GM23338 (cell line): ENCODE data around the gene GLCE. TPM values are rescaled to one million over a fixed set of nuclear protein-coding genes. Genes with fewer than 3 reads are reported as not detected.
A peak's percentile ranks its signal among the peaks of the same experiment; 100 is the strongest.

ENCODE experiments used
- ATAC-seq: fragments of 200-7000 bp; cut with Tn5 transposase; 3 replicates; pipeline ENCODE4 v1.9.1; 2020
- DNase-seq: peaks from one replicate; pipeline ENCODE4 v3.0.0-alpha.2; 2015; ENCODE audit warnings: low spot score
- H2AFZ ChIP-seq: fragments of 200-600 bp; sonication (generic); 2 replicates; pipeline ENCODE4 v1.8.0; 2016; ENCODE audit warnings: antibody characterized with exemption, mild to moderate bottlenecking, moderate library complexity
- H3F3A ChIP-seq: fragments of 200-600 bp; sonication (generic); replicated peaks from 2 replicates; pipeline ENCODE4 v1.8.0; 2017; ENCODE audit warnings: antibody characterized with exemption, mixed run types, low read depth
- H3K27ac ChIP-seq: fragments of 200-600 bp; sonication (generic); 2 replicates; pipeline ENCODE4 v1.6.1; 2016; ENCODE audit warnings: low read depth
- H3K27me3 ChIP-seq: fragments of 200-600 bp; sonication (generic); 2 replicates; pipeline ENCODE4 v1.8.0; 2016; ENCODE audit warnings: mild to moderate bottlenecking, mixed run types, moderate library complexity; ENCODE audit not compliant: insufficient read depth
- H3K36me3 ChIP-seq: fragments of 200-600 bp; sonication (generic); 2 replicates; pipeline ENCODE4 v1.8.0; 2016; ENCODE audit warnings: mild to moderate bottlenecking; ENCODE audit not compliant: insufficient read depth
- H3K4me1 ChIP-seq: fragments of 200-600 bp; sonication (generic); 2 replicates; pipeline ENCODE4 v1.8.0; 2016; ENCODE audit warnings: mild to moderate bottlenecking, moderate library complexity; ENCODE audit not compliant: insufficient read depth
- H3K4me2 ChIP-seq: fragments of 200-600 bp; sonication (generic); 2 replicates; pipeline ENCODE4 v1.7.1; 2017; ENCODE audit warnings: mixed run types
- H3K4me3 ChIP-seq: fragments of 200-600 bp; sonication (generic); 2 replicates; pipeline ENCODE4 v1.6.1; 2016; ENCODE audit warnings: mixed run types
- H3K79me2 ChIP-seq: fragments of 200-600 bp; sonication (generic); replicated peaks from 2 replicates; pipeline ENCODE4 v1.8.0; 2017; ENCODE audit warnings: mild to moderate bottlenecking; ENCODE audit not compliant: insufficient read depth
- H3K9me2 ChIP-seq: fragments of 200-600 bp; sonication (generic); 2 replicates; pipeline ENCODE4 v1.8.0; 2017; ENCODE audit not compliant: insufficient read depth
- H4K20me1 ChIP-seq: fragments of 200-600 bp; sonication (generic); replicated peaks from 2 replicates; pipeline ENCODE4 v1.8.0; 2017; ENCODE audit warnings: mild to moderate bottlenecking; ENCODE audit not compliant: insufficient read depth
- H3K27ac Mint-ChIP-seq: 2 replicates; pipeline ENCODE4 v1.8.0; 2020; ENCODE audit warnings: inconsistent platforms, mild to moderate bottlenecking, moderate library complexity, mixed read lengths
- H3K27me3 Mint-ChIP-seq: 3 replicates; pipeline ENCODE4 v1.8.0; 2022; ENCODE audit warnings: low read depth, mild to moderate bottlenecking, moderate library complexity, mixed read lengths, inconsistent platforms; ENCODE audit not compliant: insufficient read depth, poor library complexity
- H3K36me3 Mint-ChIP-seq: 3 replicates; pipeline ENCODE4 v1.8.0; 2021; ENCODE audit warnings: low read depth, mild to moderate bottlenecking, inconsistent platforms, moderate library complexity, mixed read lengths
- H3K4me1 Mint-ChIP-seq: 3 replicates; pipeline ENCODE4 v1.8.0; 2020; ENCODE audit warnings: mild to moderate bottlenecking, inconsistent platforms, mixed read lengths
- H3K4me3 Mint-ChIP-seq: 3 replicates; pipeline ENCODE4 v1.8.0; 2021; ENCODE audit warnings: moderate library complexity, mild to moderate bottlenecking, inconsistent platforms, mixed read lengths
- H3K9me3 Mint-ChIP-seq: 3 replicates; pipeline ENCODE4 v1.8.0; 2020; ENCODE audit warnings: moderate library complexity, mild to moderate bottlenecking, inconsistent platforms, mixed read lengths
- CREB1 ChIP-seq: fragments of 250-450 bp; sonication (Bioruptor Pico); IDR thresholded peaks from 2 replicates; pipeline ENCODE4 v1.5.0; 2020; ENCODE audit warnings: low read depth, mild to moderate bottlenecking, moderate library complexity
- CTCF ChIP-seq, 2 experiments: fragments of 200-600 bp in 1 of 2; sonication (generic) in 1 of 2; conservative IDR thresholded peaks; 2 replicates each; pipeline versions ENCODE4 v1.5.1 to v1.6.1; 2016 to 2017; ENCODE audit warnings: antibody characterized with exemption in 2 of 2, low read depth in 2 of 2, mild to moderate bottlenecking in 2 of 2, moderate library complexity in 1 of 2
- EZH2 ChIP-seq: fragments of 200-600 bp; sonication (generic); IDR thresholded peaks from one replicate; pipeline ENCODE4 v1.8.0; 2017; ENCODE audit warnings: antibody characterized with exemption, mild to moderate bottlenecking, low read depth; ENCODE audit not compliant: unreplicated experiment
- EZH2phosphoT487 ChIP-seq: fragments of 200-600 bp; sonication (generic); IDR thresholded peaks from one replicate; pipeline ENCODE4 v1.8.1; 2018; ENCODE audit warnings: antibody characterized with exemption; ENCODE audit not compliant: unreplicated experiment
- JUNB ChIP-seq: IDR thresholded peaks from one replicate; pipeline ENCODE4 v1.6.1; 2016; ENCODE audit warnings: antibody characterized with exemption; ENCODE audit not compliant: unreplicated experiment
- NANOG ChIP-seq: IDR thresholded peaks from 2 replicates; pipeline ENCODE4 v1.6.1; 2016; ENCODE audit warnings: antibody characterized with exemption, borderline replicate concordance
- POLR2AphosphoS5 ChIP-seq: IDR thresholded peaks from 2 replicates; pipeline ENCODE4 v1.6.1; 2016; ENCODE audit warnings: antibody characterized with exemption, low read depth
- STAT1 ChIP-seq: IDR thresholded peaks from one replicate; pipeline ENCODE4 v1.6.1; 2016; ENCODE audit warnings: antibody characterized with exemption; ENCODE audit not compliant: unreplicated experiment
- ZNF114 ChIP-seq: fragments of 250-450 bp; sonication (Bioruptor Pico); IDR thresholded peaks from 2 replicates; pipeline ENCODE4 v1.5.0; 2020; ENCODE audit warnings: mild to moderate bottlenecking, moderate library complexity
- ZNF331 ChIP-seq: fragments of 250-450 bp; sonication (Bioruptor Pico); IDR thresholded peaks from 2 replicates; pipeline ENCODE4 v1.5.0; 2020; ENCODE audit warnings: low read depth, mild to moderate bottlenecking, moderate library complexity
- polyA plus RNA-seq: library from polyadenylated mRNA; unstranded; fragments of >200 nt; fragmentation: Nextera tagmentation; extraction: Ambion mirVana; gene quantifications from 2 replicates; pipeline ENCODE4 v1.2.1, GENCODE V29; 2016
- total RNA-seq: library from RNA; depleted of rRNA; stranded (reverse); fragments of >200 nt; shearing (Covaris generic); gene quantifications from 2 replicates; pipeline ENCODE4 v1.2.3, GENCODE V29; 2014
- TF ChIP-seq, protein P1 (sequence below): fragments of 250-450 bp; sonication (Bioruptor Pico); IDR thresholded peaks from 2 replicates; pipeline ENCODE4 v1.5.0; 2020; ENCODE audit warnings: mild to moderate bottlenecking, moderate library complexity

GLCE gene
- total and polyA plus RNA-seq, 2 experiments from 2014 or later, result 7.5 to 15.5 TPM

DNA sequence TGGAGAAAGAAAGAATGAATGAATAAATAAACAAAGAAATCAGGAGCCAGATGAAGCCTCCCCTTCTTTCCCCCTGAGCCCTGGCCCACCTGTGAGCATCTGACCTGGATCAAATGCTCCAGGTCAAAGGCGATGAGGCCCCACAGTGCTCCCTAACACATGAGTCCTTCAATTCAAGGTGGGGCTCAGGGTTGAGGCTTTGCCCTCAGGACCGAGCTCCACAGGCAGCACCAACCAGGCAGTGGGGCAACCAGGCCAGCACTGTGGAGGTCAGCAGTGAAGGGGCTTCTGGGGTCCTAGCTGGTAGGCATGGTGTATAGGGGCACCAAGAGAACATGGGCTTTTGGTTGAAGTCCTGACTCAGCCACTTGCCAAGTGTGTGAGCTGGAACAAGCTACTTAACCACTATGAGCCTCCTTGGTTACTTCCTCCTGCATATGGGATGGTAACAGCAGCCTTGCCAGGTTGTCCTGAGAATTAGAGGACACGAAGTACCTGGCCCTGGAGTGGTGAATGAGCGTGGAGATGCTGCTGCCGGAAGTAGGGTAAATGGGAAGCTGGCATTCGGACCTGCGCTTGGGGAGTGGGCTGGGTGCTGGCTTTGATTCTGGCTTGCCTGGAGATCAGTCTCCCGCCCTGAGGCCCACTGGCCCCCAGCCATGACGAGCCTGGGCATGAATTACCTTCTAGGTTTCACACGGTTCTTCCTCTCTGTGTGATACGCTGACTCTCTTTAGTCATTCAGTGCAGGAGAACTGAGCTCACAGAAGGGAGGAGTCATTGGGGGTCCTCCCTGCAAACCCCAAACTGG is 128.3 kb downstream of the GLCE start:
- Mint-ChIP-seq H3K4me3 (no peak overlapping the region), H3K9me3 (no peaks in the 10 kb centered on the region), H3K27ac (no peak overlapping the region), H3K36me3 (no peaks in the 10 kb centered on the region), H3K27me3 (no peaks in the 10 kb centered on the region), H3K4me1 (peaks cover 10% of the 10 kb centered on the region)
- Histone ChIP-seq H3K27ac (no peak overlapping the region), H3K27me3 (no peaks in the 10 kb centered on the region), H2AFZ (peak overlapping the region; percentile 91), H3K36me3 (no peaks in the 10 kb centered on the region), H3K9me2 (no peaks in the 10 kb centered on the region), H3K4me1 (peaks cover 7% of the 10 kb centered on the region; the same call in 1 of the 2 replicates), H3K4me3 (no peak overlapping the region), H3K79me2 (no peaks in the 10 kb centered on the region), H4K20me1 (no peaks in the 10 kb centered on the region), H3K4me2 (no peak overlapping the region), H3F3A (no peaks in the 10 kb centered on the region)
- DNase-seq, result no peak
- peak; percentile 61 for ATAC-seq
- TF ChIP-seq STAT1, result no peak
- TF ChIP-seq EZH2phosphoT487, result no peak
- no peak for TF ChIP-seq POLR2AphosphoS5
- TF ChIP-seq JUNB, result no peak
- no peak for TF ChIP-seq ZNF114 (CRISPR knock-in tag)
- TF ChIP-seq NANOG, result no peak

GRCh38 chr15:69289342-69290146 is 129.1 kb downstream of the GLCE start:
- Histone ChIP-seq H3K27me3 (no peaks in the 10 kb centered on the region), H3K4me1 (peaks cover 7% of the 10 kb centered on the region; the same call in 1 of the 2 replicates), H3F3A (no peaks in the 10 kb centered on the region), H2AFZ (peak overlapping the region; percentile 91), H3K4me2 (no peak overlapping the region), H3K4me3 (no peak overlapping the region), H3K27ac (no peak overlapping the region), H3K36me3 (no peaks in the 10 kb centered on the region), H4K20me1 (no peaks in the 10 kb centered on the region), H3K79me2 (no peaks in the 10 kb centered on the region), H3K9me2 (no peaks in the 10 kb centered on the region)
- no peak for DNase-seq
- Mint-ChIP-seq H3K27ac (no peak overlapping the region), H3K9me3 (no peaks in the 10 kb centered on the region), H3K27me3 (no peaks in the 10 kb centered on the region), H3K4me1 (peaks cover 10% of the 10 kb centered on the region), H3K36me3 (no peaks in the 10 kb centered on the region), H3K4me3 (no peak overlapping the region)
- peak; percentile 75 for ATAC-seq
- TF ChIP-seq ZNF114 (CRISPR knock-in tag) (no peak), POLR2AphosphoS5 (no peak), EZH2phosphoT487 (no peak), ZNF331 (CRISPR knock-in tag) (no peak), EZH2 (no peak), CREB1 (CRISPR knock-in tag) (no peak), NANOG (no peak), JUNB (no peak), CTCF (conservative IDR thresholded peaks at IDR 0.05; ENCODE audit: low read depth in 2 of 2) (no peak), STAT1 (no peak)
- TF ChIP-seq, protein P1, sequence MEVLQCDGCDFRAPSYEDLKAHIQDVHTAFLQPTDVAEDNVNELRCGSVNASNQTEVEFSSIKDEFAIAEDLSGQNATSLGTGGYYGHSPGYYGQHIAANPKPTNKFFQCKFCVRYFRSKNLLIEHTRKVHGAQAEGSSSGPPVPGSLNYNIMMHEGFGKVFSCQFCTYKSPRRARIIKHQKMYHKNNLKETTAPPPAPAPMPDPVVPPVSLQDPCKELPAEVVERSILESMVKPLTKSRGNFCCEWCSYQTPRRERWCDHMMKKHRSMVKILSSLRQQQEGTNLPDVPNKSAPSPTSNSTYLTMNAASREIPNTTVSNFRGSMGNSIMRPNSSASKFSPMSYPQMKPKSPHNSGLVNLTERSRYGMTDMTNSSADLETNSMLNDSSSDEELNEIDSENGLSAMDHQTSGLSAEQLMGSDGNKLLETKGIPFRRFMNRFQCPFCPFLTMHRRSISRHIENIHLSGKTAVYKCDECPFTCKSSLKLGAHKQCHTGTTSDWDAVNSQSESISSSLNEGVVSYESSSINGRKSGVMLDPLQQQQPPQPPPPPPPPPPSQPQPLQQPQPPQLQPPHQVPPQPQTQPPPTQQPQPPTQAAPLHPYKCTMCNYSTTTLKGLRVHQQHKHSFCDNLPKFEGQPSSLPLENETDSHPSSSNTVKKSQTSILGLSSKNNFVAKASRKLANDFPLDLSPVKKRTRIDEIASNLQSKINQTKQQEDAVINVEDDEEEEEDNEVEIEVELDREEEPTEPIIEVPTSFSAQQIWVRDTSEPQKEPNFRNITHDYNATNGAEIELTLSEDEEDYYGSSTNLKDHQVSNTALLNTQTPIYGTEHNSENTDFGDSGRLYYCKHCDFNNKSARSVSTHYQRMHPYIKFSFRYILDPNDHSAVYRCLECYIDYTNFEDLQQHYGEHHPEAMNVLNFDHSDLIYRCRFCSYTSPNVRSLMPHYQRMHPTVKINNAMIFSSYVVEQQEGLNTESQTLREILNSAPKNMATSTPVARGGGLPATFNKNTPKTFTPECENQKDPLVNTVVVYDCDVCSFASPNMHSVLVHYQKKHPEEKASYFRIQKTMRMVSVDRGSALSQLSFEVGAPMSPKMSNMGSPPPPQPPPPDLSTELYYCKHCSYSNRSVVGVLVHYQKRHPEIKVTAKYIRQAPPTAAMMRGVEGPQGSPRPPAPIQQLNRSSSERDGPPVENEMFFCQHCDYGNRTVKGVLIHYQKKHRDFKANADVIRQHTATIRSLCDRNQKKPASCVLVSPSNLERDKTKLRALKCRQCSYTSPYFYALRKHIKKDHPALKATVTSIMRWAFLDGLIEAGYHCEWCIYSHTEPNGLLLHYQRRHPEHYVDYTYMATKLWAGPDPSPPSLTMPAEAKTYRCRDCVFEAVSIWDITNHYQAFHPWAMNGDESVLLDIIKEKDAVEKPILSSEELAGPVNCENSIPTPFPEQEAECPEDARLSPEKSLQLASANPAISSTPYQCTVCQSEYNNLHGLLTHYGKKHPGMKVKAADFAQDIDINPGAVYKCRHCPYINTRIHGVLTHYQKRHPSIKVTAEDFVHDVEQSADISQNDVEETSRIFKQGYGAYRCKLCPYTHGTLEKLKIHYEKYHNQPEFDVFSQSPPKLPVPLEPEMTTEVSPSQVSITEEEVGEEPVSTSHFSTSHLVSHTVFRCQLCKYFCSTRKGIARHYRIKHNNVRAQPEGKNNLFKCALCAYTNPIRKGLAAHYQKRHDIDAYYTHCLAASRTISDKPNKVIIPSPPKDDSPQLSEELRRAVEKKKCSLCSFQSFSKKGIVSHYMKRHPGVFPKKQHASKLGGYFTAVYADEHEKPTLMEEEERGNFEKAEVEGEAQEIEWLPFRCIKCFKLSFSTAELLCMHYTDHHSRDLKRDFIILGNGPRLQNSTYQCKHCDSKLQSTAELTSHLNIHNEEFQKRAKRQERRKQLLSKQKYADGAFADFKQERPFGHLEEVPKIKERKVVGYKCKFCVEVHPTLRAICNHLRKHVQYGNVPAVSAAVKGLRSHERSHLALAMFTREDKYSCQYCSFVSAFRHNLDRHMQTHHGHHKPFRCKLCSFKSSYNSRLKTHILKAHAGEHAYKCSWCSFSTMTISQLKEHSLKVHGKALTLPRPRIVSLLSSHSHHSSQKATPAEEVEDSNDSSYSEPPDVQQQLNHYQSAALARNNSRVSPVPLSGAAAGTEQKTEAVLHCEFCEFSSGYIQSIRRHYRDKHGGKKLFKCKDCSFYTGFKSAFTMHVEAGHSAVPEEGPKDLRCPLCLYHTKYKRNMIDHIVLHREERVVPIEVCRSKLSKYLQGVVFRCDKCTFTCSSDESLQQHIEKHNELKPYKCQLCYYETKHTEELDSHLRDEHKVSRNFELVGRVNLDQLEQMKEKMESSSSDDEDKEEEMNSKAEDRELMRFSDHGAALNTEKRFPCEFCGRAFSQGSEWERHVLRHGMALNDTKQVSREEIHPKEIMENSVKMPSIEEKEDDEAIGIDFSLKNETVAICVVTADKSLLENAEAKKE (CRISPR knock-in tag), result no peak
